B cell (primary cell): ENCODE results near the gene UBASH3B.

Experiments
- CTCF ChIP-seq: fragments of 200-600 bp; IDR thresholded peaks from one replicate; pipeline ENCODE4 v1.8.0; 2022; ENCODE audit warnings: antibody characterized with exemption, mild to moderate bottlenecking
- EZH2 ChIP-seq: IDR thresholded peaks from 2 replicates; pipeline ENCODE4 v1.6.1; 2012; ENCODE audit warnings: borderline replicate concordance, low read depth, mild to moderate bottlenecking, moderate library complexity, low read length; ENCODE audit not compliant: insufficient read depth, poor library complexity, severe bottlenecking

GRCh38 chr11:122676638-122677037 lies 21.1 kb downstream of the UBASH3B start:
- TF ChIP-seq EZH2 = no peak
- TF ChIP-seq CTCF = no peak
